ENCODE measurements around the gene OXNAD1. TPM values are rescaled to one million over a fixed set of nuclear protein-coding genes. Genes with fewer than 3 reads are reported as not detected.

OXNAD1 gene
- total RNA-seq, 1 donor from 2014 or later: 18.5 TPM

- TF ChIP-seq CTCF (IDR thresholded peaks at IDR 0.05; ENCODE audit: unreplicated experiment): no peak
- Mint-ChIP-seq H3K4me3 (ENCODE audit: low read depth) (no peak overlapping the region), H3K9me3 (ENCODE audit: low read depth) (peaks cover 7% of the 10 kb centered on the region), H3K36me3 (ENCODE audit: insufficient read depth) (peaks cover 13% of the 10 kb centered on the region), H3K27ac (peak overlapping the region; percentile 45), H3K27me3 (no peaks in the 10 kb centered on the region), H3K4me1 (ENCODE audit: low read depth) (peaks cover 11% of the 10 kb centered on the region)
- DNase-seq (ENCODE audit: low spot score, unreplicated experiment): no peak
These were observed 61.8 kb downstream of the OXNAD1 start for GRCh38 chr3:16326724-16327349.

GRCh38 chr3:16328124-16328523 lies 63.1 kb downstream of the OXNAD1 start:
- no peak overlapping the region for H3K27ac Mint-ChIP-seq

GRCh38 chr3:16329036-16329825 lies 64.2 kb downstream of the OXNAD1 start:
- no peak overlapping the region for H3K4me3 Mint-ChIP-seq (ENCODE audit: low read depth)
- no peak overlapping the region for H3K27ac Mint-ChIP-seq
- peaks cover 16% of the 10 kb centered on the region for H3K4me1 Mint-ChIP-seq (ENCODE audit: low read depth)
- no peak for TF ChIP-seq CTCF (IDR thresholded peaks at IDR 0.05; ENCODE audit: unreplicated experiment)
- H3K9me3 Mint-ChIP-seq (ENCODE audit: low read depth): peaks cover 17% of the 10 kb centered on the region
- peaks cover 24% of the 10 kb centered on the region for H3K36me3 Mint-ChIP-seq (ENCODE audit: insufficient read depth)
- DNase-seq (ENCODE audit: low spot score, unreplicated experiment): no peak
- no peaks in the 10 kb centered on the region for H3K27me3 Mint-ChIP-seq

More at GRCh38 chr3:16328124-16328523, 63.1 kb downstream of the OXNAD1 start:
- H3K9me3 Mint-ChIP-seq (ENCODE audit: low read depth): peaks cover 17% of the 10 kb centered on the region
- TF ChIP-seq CTCF (IDR thresholded peaks at IDR 0.05; ENCODE audit: unreplicated experiment): no peak
- DNase-seq (ENCODE audit: low spot score, unreplicated experiment): no peak
- H3K36me3 Mint-ChIP-seq (ENCODE audit: insufficient read depth): peaks cover 24% of the 10 kb centered on the region
- peaks cover 16% of the 10 kb centered on the region for H3K4me1 Mint-ChIP-seq (ENCODE audit: low read depth)
- H3K27me3 Mint-ChIP-seq: no peaks in the 10 kb centered on the region
- no peak overlapping the region for H3K4me3 Mint-ChIP-seq (ENCODE audit: low read depth)

- Mint-ChIP-seq H3K27ac (no peak overlapping the region), H3K4me1 (ENCODE audit: low read depth) (peaks cover 16% of the 10 kb centered on the region), H3K9me3 (ENCODE audit: low read depth) (peaks cover 19% of the 10 kb centered on the region), H3K27me3 (no peaks in the 10 kb centered on the region), H3K4me3 (ENCODE audit: low read depth) (no peak overlapping the region), H3K36me3 (ENCODE audit: insufficient read depth) (peaks cover 28% of the 10 kb centered on the region)
- TF ChIP-seq CTCF (IDR thresholded peaks at IDR 0.05; ENCODE audit: unreplicated experiment): no peak
- no peak for DNase-seq (ENCODE audit: low spot score, unreplicated experiment)
These were observed 64.8 kb downstream of the OXNAD1 start for GRCh38 chr3:16329826-16330129.

GRCh38 chr3:16330351-16330750 lies 65.3 kb downstream of the OXNAD1 start:
- TF ChIP-seq CTCF (IDR thresholded peaks at IDR 0.05; ENCODE audit: unreplicated experiment): no peak
- H3K27ac Mint-ChIP-seq: no peak overlapping the region
- H3K36me3 Mint-ChIP-seq (ENCODE audit: insufficient read depth): peaks cover 31% of the 10 kb centered on the region
- peaks cover 16% of the 10 kb centered on the region for H3K4me1 Mint-ChIP-seq (ENCODE audit: low read depth)
- peaks cover 20% of the 10 kb centered on the region for H3K9me3 Mint-ChIP-seq (ENCODE audit: low read depth)
- H3K27me3 Mint-ChIP-seq: no peaks in the 10 kb centered on the region
- no peak overlapping the region for H3K4me3 Mint-ChIP-seq (ENCODE audit: low read depth)
- no peak for DNase-seq (ENCODE audit: low spot score, unreplicated experiment)
